Uterus (tissue), 4 donors: ENCODE measurements around the gene TMEM209. TPM values are rescaled to one million over a fixed set of nuclear protein-coding genes. Genes with fewer than 3 reads are reported as not detected.

ENCODE experiments used
- DNase-seq, 2 donors: peaks; one replicate each; pipeline ENCODE4 v3.0.0-alpha.2; 2019 to 2020
- H3K27ac ChIP-seq, 2 donors: fragments of 200-600 bp; sonication (generic); 1 replicate in 1 of 2; 2 replicates in 1 of 2; pipeline ENCODE4 v1.5.1; 2016 to 2018
- H3K27me3 ChIP-seq, 2 donors: fragments of 200-600 bp; sonication (generic); one replicate each; pipeline ENCODE4 v1.5.1; 2018 to 2019; ENCODE audit warnings: control low read depth in 1 of 2
- H3K36me3 ChIP-seq, 2 donors: fragments of 200-600 bp; sonication (generic); one replicate each; pipeline ENCODE4 v1.5.1; 2019; ENCODE audit warnings: control low read depth in 1 of 2
- H3K4me1 ChIP-seq, 2 donors: fragments of 200-600 bp; sonication (generic); one replicate each; pipeline ENCODE4 v1.5.1; 2018 to 2019; ENCODE audit warnings: control low read depth in 1 of 2
- H3K4me3 ChIP-seq, 2 donors: fragments of 200-600 bp; sonication (generic); 1 replicate in 1 of 2; 2 replicates in 1 of 2; pipeline ENCODE4 v1.5.1; 2018 to 2019; ENCODE audit warnings: mild to moderate bottlenecking in 1 of 2
- H3K9me3 ChIP-seq, 2 donors: fragments of 200-600 bp; sonication (generic); one replicate each; pipeline ENCODE4 v1.5.1; 2019; ENCODE audit warnings: control low read depth in 1 of 2
- CTCF ChIP-seq, 4 experiments: fragments of 200-600 bp in 2 of 4; fragments of 450-650 bp in 2 of 4; sonication (generic) in 2 of 4; IDR thresholded peaks; one replicate each; pipeline ENCODE4 v1.5.1; 2016 to 2019; ENCODE audit warnings: antibody characterized with exemption in 4 of 4, mild to moderate bottlenecking in 2 of 4, moderate library complexity in 1 of 4
- POLR2A ChIP-seq, 2 donors: fragments of 450-650 bp; IDR thresholded peaks; one replicate each; pipeline ENCODE4 v1.6.1; 2016; ENCODE audit warnings: antibody characterized with exemption in 2 of 2, mild to moderate bottlenecking in 1 of 2, moderate library complexity in 1 of 2
- intact Hi-C: fragments of 100-400 bp; cut with DNase I; formaldehyde crosslinking; loops from one replicate; pipeline ENCODE4 v1.15.1; 2023; ENCODE audit warnings: low total_unique reads
- total RNA-seq, 4 donors: library from RNA; depleted of rRNA in 3 of 4; stranded (reverse); fragments of >200 nt in 3 of 4; gene quantifications; one replicate each; pipeline versions ENCODE4 v1.1.0 to v1.2.4, GENCODE V29; 2014 to 2023
- donor health status: DM: yes; HTN: yes; CAD: no.

TMEM209 gene
- total RNA-seq, 4 donors from 2014 or later, result 7.4 to 22.6 (median 19.4) TPM

- no peak for TF ChIP-seq POLR2A (IDR thresholded peaks at IDR 0.05)
- TF ChIP-seq CTCF (IDR thresholded peaks at IDR 0.05), result no peak
- Histone ChIP-seq H3K27ac (no peak overlapping the region), H3K36me3 (no peaks in the 10 kb centered on the region), H3K9me3 (no peaks in the 10 kb centered on the region), H3K4me1 (no peaks in the 10 kb centered on the region), H3K27me3 (no peaks in the 10 kb centered on the region), H3K4me3 (no peak overlapping the region)
- intact Hi-C loops, result no loop called here
- no peak for DNase-seq
Observed at GRCh38 chr7:130137207-130137606, 68.0 kb downstream of the TMEM209 start.

GRCh38 chr7:130136579-130137167, 68.5 kb downstream of the TMEM209 start:
- H3K9me3 ChIP-seq, result no peaks in the 10 kb centered on the region
- TF ChIP-seq CTCF (IDR thresholded peaks at IDR 0.05) (no peak), POLR2A (IDR thresholded peaks at IDR 0.05) (no peak)
- H3K4me1 ChIP-seq, result no peaks in the 10 kb centered on the region
- H3K4me3 ChIP-seq, result no peak overlapping the region
- H3K27ac ChIP-seq, result no peak overlapping the region
- intact Hi-C loops, result no loop called here
- H3K36me3 ChIP-seq, result no peaks in the 10 kb centered on the region
- H3K27me3 ChIP-seq, result no peaks in the 10 kb centered on the region
- DNase-seq, result no peak

- no peak for DNase-seq
- Histone ChIP-seq H3K4me3 (no peak overlapping the region), H3K9me3 (no peaks in the 10 kb centered on the region), H3K27ac (no peak overlapping the region), H3K27me3 (no peaks in the 10 kb centered on the region), H3K4me1 (no peaks in the 10 kb centered on the region), H3K36me3 (no peaks in the 10 kb centered on the region)
- TF ChIP-seq POLR2A (IDR thresholded peaks at IDR 0.05) (no peak), CTCF (IDR thresholded peaks at IDR 0.05) (no peak)
- intact Hi-C loops, result no loop called here
Observed at GRCh38 chr7:130135208-130136205, 69.7 kb downstream of the TMEM209 start.

GRCh38 chr7:130134726-130135125, 70.5 kb downstream of the TMEM209 start:
- TF ChIP-seq POLR2A (IDR thresholded peaks at IDR 0.05) (no peak), CTCF (IDR thresholded peaks at IDR 0.05) (no peak)
- H3K36me3 ChIP-seq, result no peaks in the 10 kb centered on the region
- DNase-seq, result no peak
- H3K4me3 ChIP-seq, result no peak overlapping the region
- H3K9me3 ChIP-seq, result no peaks in the 10 kb centered on the region
- no peaks in the 10 kb centered on the region for H3K27me3 ChIP-seq
- intact Hi-C loops, result no loop called here
- H3K4me1 ChIP-seq, result no peaks in the 10 kb centered on the region
- H3K27ac ChIP-seq, result no peak overlapping the region

- Histone ChIP-seq H3K27ac (no peak overlapping the region), H3K36me3 (no peaks in the 10 kb centered on the region), H3K4me1 (no peaks in the 10 kb centered on the region)
Observed at GRCh38 chr7:130134106-130134636, 71.0 kb downstream of the TMEM209 start.

More at GRCh38 chr7:130134106-130134636, 71.0 kb downstream of the TMEM209 start:
- TF ChIP-seq CTCF (IDR thresholded peaks at IDR 0.05), result no peak
- TF ChIP-seq POLR2A (IDR thresholded peaks at IDR 0.05), result no peak
- DNase-seq, result no peak
- H3K9me3 ChIP-seq, result no peaks in the 10 kb centered on the region
- no peak overlapping the region for H3K4me3 ChIP-seq
- no peaks in the 10 kb centered on the region for H3K27me3 ChIP-seq
- intact Hi-C loops, result no loop called here
